Heart right ventricle (tissue), 16 donors: ENCODE measurements around the gene NSUN7. TPM values are rescaled to one million over a fixed set of nuclear protein-coding genes. Genes with fewer than 3 reads are reported as not detected.

ENCODE experiments used
- ATAC-seq, 8 donors: fragments of 200-7000 bp; cut with Tn5 transposase; one replicate each; pipeline ENCODE4 v1.9.1; 2020; ENCODE audit warnings: mild to moderate bottlenecking in 8 of 8, moderate library complexity in 8 of 8, moderate number of reproducible peaks in 1 of 8
- DNase-seq, 2 donors: peaks; one replicate each; pipeline ENCODE4 v3.0.0-alpha.2; 2020
- H3K27ac ChIP-seq, 10 donors: fragments of 200-600 bp; sonication (generic) in 2 of 10; one replicate each; pipeline versions ENCODE4 v1.5.0 to v1.8.0; 2020 to 2022; ENCODE audit warnings: mild to moderate bottlenecking in 3 of 10
- H3K27me3 ChIP-seq, 7 donors: fragments of 200-600 bp; one replicate each; pipeline ENCODE4 v1.8.0; 2021 to 2022; ENCODE audit warnings: mild to moderate bottlenecking in 2 of 7
- H3K36me3 ChIP-seq, 9 donors: fragments of 200-600 bp; sonication (generic) in 1 of 9; one replicate each; pipeline versions ENCODE4 v1.5.0 to v1.8.0; 2020 to 2022; ENCODE audit warnings: mild to moderate bottlenecking in 2 of 9
- H3K4me1 ChIP-seq, 9 donors: fragments of 200-600 bp; sonication (generic) in 1 of 9; one replicate each; pipeline versions ENCODE4 v1.5.0 to v1.8.0; 2020 to 2022; ENCODE audit warnings: mild to moderate bottlenecking in 4 of 9
- H3K4me3 ChIP-seq, 10 donors: fragments of 200-600 bp; sonication (generic) in 2 of 10; one replicate each; pipeline versions ENCODE4 v1.5.0 to v1.8.0; 2020 to 2022; ENCODE audit warnings: mild to moderate bottlenecking in 7 of 10, moderate library complexity in 2 of 10
- H3K9me3 ChIP-seq, 11 donors: fragments of 200-600 bp in 10 of 11; sonication (generic) in 2 of 11; one replicate each; pipeline versions ENCODE4 v1.5.0 to v1.8.0; 2013 to 2022; ENCODE audit warnings: mild to moderate bottlenecking in 2 of 11, control low read depth in 1 of 11, moderate library complexity in 1 of 11
- CTCF ChIP-seq, 9 donors: fragments of 200-600 bp; sonication (generic) in 2 of 9; IDR thresholded peaks; one replicate each; pipeline versions ENCODE4 v1.5.0 to v1.8.0; 2021 to 2022; ENCODE audit warnings: antibody characterized with exemption in 9 of 9, mild to moderate bottlenecking in 5 of 9, moderate library complexity in 1 of 9
- WGBS, 2 donors: extraction: QIAGEN DNeasy Blood & Tissue Kit; methylation state at CpG; one replicate each; pipeline ENCODE4 v1.1.7; 2013; ENCODE audit warnings: inconsistent platforms in 1 of 2; 5-methylcytosine and 5-hydroxymethylcytosine counted together
- intact Hi-C, 10 donors: fragments of 100-400 bp; cut with DNase I; formaldehyde crosslinking; loops; one replicate each; pipeline versions ENCODE4 v1.11.1 to v1.14.2; 2022
- polyA plus RNA-seq, 2 donors: library from polyadenylated mRNA; stranded (reverse); fragments of 200-250 nt; gene quantifications; one replicate each; pipeline ENCODE4 v1.2.3, GENCODE V29; 2013
- total RNA-seq, 10 donors: library from RNA; stranded (reverse); fragmentation: NEBNext Ultra II Directional in 3 of 10; extraction: Animal tissue kit (Norgen Biotek cat#: 25700) in 3 of 10; gene quantifications; one replicate each; pipeline versions ENCODE4 v1.2.1 to v1.2.4, GENCODE V29; 2021 to 2023
- donor health status: Arrhythmogenic right ventricular cardiomyopathy.
- donor health status: ischemic (EF 13 %, LVEDD 7.1; RV severe dilation, severe dysfunction).
- donor health status: healthy with polysubstance abuse.
- donor health status: DM: no; HTN: yes; CAD: no.
- donor health status: DM: no; HTN: no; CAD: no.
- donor health status: ischemic (EF 25% LVEDD 6.9; RV normal size, moderate dysfunction).
- donor health status: ischemic (EF 25% LVEDD 5.7; RV mildly dilated, moderate dysfunction).
- donor health status: healthy.
- donor health status: DM: yes; HTN: yes; CAD: no.
- donor health status: Ischemic cardiomyopathy.
- donor health status: ischemic (EF 35%, LVEDD 5.7; RV mildly dilated, moderate dysfunction).
- donor health status: nonischemic (EF 11% LVEDD 7.7; RV severe dilation, severe dysfunction).
- donor health status: DM: yes; HTN: yes; CAD: no.
- donor health status: PGD.
- donor health status: ischemic (EF 29% LVEDD 5.4; RV normal size, mild dysfunction).
- donor health status: nonischemic (EF 23%, LVEDD 6.1; RV moderate dilation, normal function).

NSUN7 gene
- total and polyA plus RNA-seq, 12 donors = 0.03 to 1.3 (median 0.23) TPM; not detected in 3

- Histone ChIP-seq H3K27me3 (peaks cover 0 to 4% (median 0%) of the 10 kb centered on the region in 7 donors), H3K4me1 (peaks cover 0 to 19% (median 0%) of the 10 kb centered on the region in 9 donors), H3K9me3 (no peaks in the 10 kb centered on the region), H3K36me3 (peaks cover 0 to 23% (median 0%) of the 10 kb centered on the region in 9 donors), H3K27ac (no peak overlapping the region), H3K4me3 (no peak overlapping the region)
- TF ChIP-seq CTCF (IDR thresholded peaks at IDR 0.05) = no peak
- DNase-seq (no peak), ATAC-seq (no peak)
- WGBS, 2 donors = 87 to 89% methylated on average over 2 of the region's 2 CpGs
- intact Hi-C loops = no loop called here
These were observed 108.2 kb downstream of the NSUN7 start for GRCh38 chr4:40857956-40858355.

- peaks cover 0 to 20% (median 0%) of the 10 kb centered on the region in 9 donors for H3K36me3 ChIP-seq
- TF ChIP-seq CTCF (IDR thresholded peaks at IDR 0.05) = no peak
- no peaks in the 10 kb centered on the region for H3K9me3 ChIP-seq
- H3K27me3 ChIP-seq = peaks cover 0 to 4% (median 0%) of the 10 kb centered on the region in 7 donors
- ATAC-seq (no peak), DNase-seq (no peak)
- WGBS, 2 donors = 73 to 91% methylated on average over 2 of the region's 2 CpGs
- H3K4me3 ChIP-seq = no peak overlapping the region
- intact Hi-C loops = no loop called here
- no peak overlapping the region for H3K27ac ChIP-seq
- H3K4me1 ChIP-seq = peaks cover 0 to 19% (median 0%) of the 10 kb centered on the region in 9 donors
These were observed 109.2 kb downstream of the NSUN7 start for GRCh38 chr4:40858962-40859361.

Other genes with a start within 250 kb of the NSUN7 start
- gene RBM47, start 120.1 kb upstream of the NSUN7 start, total RNA-seq = 10 to 100 TPM in 1 of 10 donors, 1 to 10 TPM in 7, under 1 TPM in 2; 0.71 to 14.0 (median 2.5) TPM
- 1 to 10 TPM in 1 of 2 donors, under 1 TPM in 1; 0.41 to 1.8 TPM for gene RBM47, start 120.1 kb upstream of the NSUN7 start, polyA plus RNA-seq